GM18907 (cell line): Measurements from ENCODE around the gene FOXA1.

Source experiments
- ATAC-seq: cut with Tn5 transposase; IDR thresholded peaks from one replicate; pipeline ENCODE4 v1.9.1; 2021; ENCODE audit warnings: mild to moderate bottlenecking, moderate library complexity; ENCODE audit not compliant: unreplicated experiment

The FOXA1 gene

GRCh38 chr14:37602605-37603453 is 7.8 kb upstream of the FOXA1 start:
- ATAC-seq, result no peak

GRCh38 chr14:37601865-37602264 is 6.8 kb upstream of the FOXA1 start:
- no peak for ATAC-seq

- no peak for ATAC-seq
These were observed 6.1 kb upstream of the FOXA1 start for GRCh38 chr14:37600880-37601741.

- ATAC-seq, result no peak
These were observed 4.7 kb upstream of the FOXA1 start for GRCh38 chr14:37599507-37600368.

GRCh38 chr14:37598747-37599506 is 3.9 kb upstream of the FOXA1 start:
- ATAC-seq, result no peak

GRCh38 chr14:37597914-37598746 is 3.1 kb upstream of the FOXA1 start:
- ATAC-seq, result no peak

- ATAC-seq, result no peak
These were observed 2.5 kb upstream of the FOXA1 start for GRCh38 chr14:37597538-37597913.

- ATAC-seq, result no peak
These were observed 1.9 kb upstream of the FOXA1 start for GRCh38 chr14:37596790-37597472.

- ATAC-seq, result peak; percentile 72
These were observed 966 bp upstream of the FOXA1 start for GRCh38 chr14:37595809-37596621.

- ATAC-seq, result no peak
These were observed 645 bp downstream of the FOXA1 start for GRCh38 chr14:37594238-37594970.

GRCh38 chr14:37593511-37594237 is 1.4 kb downstream of the FOXA1 start:
- ATAC-seq, result no peak

GRCh38 chr14:37592482-37593408 is 2.3 kb downstream of the FOXA1 start:
- ATAC-seq, result no peak

GRCh38 chr14:37591941-37592481 is 3.0 kb downstream of the FOXA1 start:
- ATAC-seq, result no peak

- no peak for ATAC-seq
These were observed 3.6 kb downstream of the FOXA1 start for GRCh38 chr14:37591311-37591940.
